Activated CD4-positive, alpha-beta T cell treated with anti-CD3 and anti-CD28 coated beads, Interleukin-2, amount 50 U/mL, for 24 hours (primary cell): ENCODE data around the gene CXCL1.

ENCODE experiments used
- DNase-seq, 2 donors: peaks; one replicate each; pipeline ENCODE4 v3.0.0-alpha.2; 2020; ENCODE audit warnings: low read depth in 1 of 2, low spot score in 1 of 2

Gene CXCL1

DNA sequence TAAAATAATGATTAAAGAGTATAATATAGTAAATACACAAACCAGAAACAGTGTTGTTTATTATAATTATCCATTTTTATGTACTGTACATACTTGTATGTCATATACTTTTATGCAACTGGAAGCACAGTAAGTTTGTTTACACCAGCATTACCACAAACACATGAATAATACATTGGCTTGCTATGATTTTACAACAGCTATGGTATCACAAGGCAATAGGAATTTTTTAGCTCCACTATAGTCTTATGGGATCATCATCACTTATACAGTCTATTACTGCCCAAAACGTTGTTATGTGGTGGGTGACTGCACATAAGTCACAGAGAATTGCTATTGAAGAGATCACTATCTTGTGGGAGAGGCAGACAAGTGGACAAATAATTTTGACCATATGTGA lies 17.9 kb upstream of the CXCL1 start:
- no peak for DNase-seq

DNA sequence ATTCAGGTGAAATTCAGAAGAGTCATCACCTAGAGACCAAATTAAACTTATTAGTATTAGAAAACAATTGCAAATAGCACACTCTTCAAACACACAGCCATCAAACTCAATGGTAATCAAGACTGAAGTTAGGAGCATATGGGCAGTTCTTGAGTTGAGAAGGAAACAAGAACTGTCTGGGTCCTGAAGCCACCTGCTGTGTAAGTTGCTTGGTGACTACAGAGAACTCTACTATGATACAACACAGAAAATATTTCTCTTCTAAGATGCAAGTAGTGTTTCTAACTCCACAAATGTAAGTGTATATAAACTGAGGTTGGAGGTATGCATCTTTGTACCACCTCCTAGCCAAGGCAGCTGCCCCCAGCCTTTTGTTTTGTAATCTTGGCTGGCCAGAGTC lies 16.4 kb upstream of the CXCL1 start:
- no peak for DNase-seq

GRCh38 chr4:73853246-73853704 lies 15.9 kb upstream of the CXCL1 start, which contains the start of gene PF4V1:
Gene PF4V1, plus strand, starts transcription at chr4:73853296. Its CDS starts 67 bp downstream, at chr4:73853363.
- DNase-seq = no peak

- no peak for DNase-seq
These were observed 15.3 kb upstream of the CXCL1 start for GRCh38 chr4:73853718-73854473.

DNA sequence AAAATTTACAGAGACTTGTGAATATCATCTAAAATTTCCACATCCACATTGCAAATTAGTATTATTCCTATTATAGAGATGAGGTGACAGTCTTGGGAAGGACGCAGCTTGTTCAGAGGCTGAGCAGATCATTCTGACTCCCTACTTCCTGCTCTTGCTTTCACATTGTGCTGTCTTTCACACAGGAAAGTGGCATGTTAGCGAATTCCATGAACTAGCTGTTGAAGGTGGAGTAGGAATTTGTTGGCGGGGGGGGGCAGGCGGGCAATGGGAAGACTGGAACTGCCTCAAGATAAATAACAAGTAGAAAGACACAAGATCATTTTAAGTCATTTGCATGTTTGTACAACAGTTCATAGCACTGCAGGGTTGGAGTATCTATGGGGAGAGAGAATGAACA lies 13.8 kb upstream of the CXCL1 start:
- no peak for DNase-seq

GRCh38 chr4:73856518-73856917 lies 12.7 kb upstream of the CXCL1 start:
- DNase-seq = no peak

DNA sequence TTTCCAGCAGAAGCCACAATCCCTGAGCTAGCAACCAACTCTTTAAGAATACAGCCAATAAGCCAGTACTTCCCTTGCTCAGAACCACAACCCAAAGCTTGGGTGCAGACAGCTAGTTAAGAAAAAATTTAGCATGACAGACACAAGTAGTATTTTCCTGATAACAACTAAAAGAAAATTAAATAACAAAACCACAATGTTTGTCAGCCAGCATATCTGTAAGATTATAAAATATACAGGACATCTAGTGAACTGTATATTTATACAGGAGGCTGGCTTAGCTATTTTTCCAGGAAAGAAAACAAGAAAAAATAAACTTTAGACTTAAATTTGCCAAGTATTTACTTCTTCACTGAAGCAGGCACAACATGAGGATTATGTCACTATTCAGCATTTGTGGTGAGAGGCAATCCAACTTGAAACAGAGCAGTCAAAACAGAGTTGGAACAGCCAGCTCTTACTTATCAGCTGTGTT lies 9.5 kb upstream of the CXCL1 start:
- DNase-seq = no peak

- no peak for DNase-seq
These were observed 9.0 kb upstream of the CXCL1 start for GRCh38 chr4:73860181-73860580.

GRCh38 chr4:73860917-73861316 lies 8.3 kb upstream of the CXCL1 start:
- DNase-seq = no peak

GRCh38 chr4:73862322-73862721 lies 6.9 kb upstream of the CXCL1 start:
- no peak for DNase-seq

GRCh38 chr4:73864365-73864764 lies 4.8 kb upstream of the CXCL1 start:
- DNase-seq = no peak

DNA sequence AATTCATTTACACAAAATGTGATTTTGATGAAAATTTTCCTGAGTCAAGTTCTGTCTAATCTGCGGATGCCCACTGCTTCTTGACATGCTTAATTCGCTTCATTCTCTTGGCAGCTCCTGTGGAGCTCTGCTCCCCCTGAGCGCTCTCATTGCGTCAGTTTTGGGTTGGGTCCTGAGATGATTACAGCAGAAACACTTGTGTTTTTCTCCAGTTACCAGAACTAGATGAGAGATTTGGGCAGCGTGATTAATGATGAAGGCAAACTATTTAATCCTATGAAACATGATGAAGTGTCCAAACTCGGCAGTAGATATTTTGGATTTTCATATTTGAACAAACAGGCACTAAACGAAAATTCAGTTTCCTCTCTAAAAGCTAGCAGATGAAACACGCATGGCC lies 4.2 kb upstream of the CXCL1 start:
- DNase-seq = no peak

DNA sequence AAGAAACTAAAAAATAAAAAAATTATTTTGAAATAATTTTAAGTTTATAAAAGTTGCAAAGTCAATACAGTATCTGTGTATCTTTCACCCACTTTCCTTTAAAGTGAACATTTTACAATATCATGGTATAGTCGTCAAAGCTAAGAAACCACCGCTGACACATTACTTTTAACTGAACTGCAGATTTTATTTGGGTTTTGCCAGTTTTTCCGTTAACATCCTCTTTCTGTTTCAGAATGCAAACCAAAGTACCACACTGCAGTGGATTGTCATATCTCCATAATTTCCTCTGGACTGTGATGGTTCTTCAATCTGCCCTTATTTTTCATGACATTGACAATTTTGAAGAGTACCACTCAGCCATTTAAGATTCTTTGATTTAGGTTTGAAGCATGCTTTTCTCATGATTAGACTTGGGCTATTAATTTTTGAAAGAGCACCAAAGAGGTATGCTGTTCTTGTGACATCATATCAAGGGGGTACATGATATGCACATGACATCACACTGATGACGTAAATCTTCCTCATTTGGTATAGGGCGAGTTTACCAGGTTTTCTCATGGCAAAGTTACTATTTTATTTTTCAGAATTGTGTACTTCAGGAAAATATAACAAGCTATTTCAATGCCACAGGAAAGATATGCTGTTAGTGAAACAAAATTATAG lies 3.6 kb upstream of the CXCL1 start:
- DNase-seq = no peak

DNA sequence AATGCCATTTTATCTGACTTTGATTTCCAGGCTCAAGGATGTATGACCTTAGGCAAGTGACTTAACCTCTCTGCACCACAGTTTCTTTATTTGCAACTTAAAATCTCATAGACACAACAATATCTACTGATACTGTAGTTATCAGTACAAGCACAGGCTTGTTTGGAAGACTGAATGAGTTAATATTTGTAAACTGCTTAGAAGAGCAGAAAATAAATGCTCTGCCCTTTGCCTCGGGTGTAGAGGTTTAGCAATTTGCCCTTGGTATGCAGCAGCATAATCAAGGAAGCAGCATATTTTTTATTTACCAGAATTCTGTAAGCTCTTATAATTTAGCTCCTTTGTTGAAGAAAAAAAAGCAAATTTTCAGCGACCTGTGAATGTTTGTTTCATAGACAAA lies 2.9 kb upstream of the CXCL1 start:
- DNase-seq = no peak

DNA sequence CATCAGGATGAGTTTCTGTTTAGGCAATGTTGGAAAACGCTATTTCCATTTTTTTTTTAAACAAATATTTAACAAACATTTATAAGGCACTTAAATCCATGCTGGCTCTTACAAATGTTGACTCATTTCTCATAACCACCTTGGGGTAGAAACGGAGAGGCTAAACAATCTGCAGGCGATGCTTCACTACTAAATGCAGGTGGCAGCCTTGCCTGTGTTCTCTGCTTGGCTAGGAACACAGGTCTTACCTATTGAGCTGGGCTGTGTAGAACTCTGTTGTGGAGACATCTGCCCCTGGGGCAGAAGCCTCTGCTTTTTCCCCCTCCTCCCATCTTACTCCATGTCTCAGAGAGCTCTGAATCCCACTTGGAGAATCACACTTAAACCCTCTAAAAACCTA lies 1.4 kb upstream of the CXCL1 start:
- DNase-seq = no peak

- no peak for DNase-seq
These were observed 725 bp upstream of the CXCL1 start for GRCh38 chr4:73868206-73869129.

DNA sequence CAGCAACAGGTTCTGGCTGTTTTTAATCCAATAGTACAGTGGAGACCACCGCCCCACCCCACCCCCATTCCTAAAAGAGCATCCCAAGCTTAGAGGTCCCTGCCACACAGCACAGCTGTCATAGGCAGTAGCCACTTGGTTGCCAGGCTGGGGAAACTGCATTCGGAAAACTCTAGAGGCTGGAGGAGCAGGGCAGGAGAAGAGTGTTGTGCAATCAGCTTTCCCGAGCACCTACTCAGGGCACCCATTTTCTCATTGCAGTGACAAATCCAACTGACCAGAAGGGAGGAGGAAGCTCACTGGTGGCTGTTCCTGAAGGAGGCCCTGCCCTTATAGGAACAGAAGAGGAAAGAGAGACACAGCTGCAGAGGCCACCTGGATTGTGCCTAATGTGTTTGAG lies 1.1 kb downstream of the CXCL1 start:
- no peak for DNase-seq

DNA sequence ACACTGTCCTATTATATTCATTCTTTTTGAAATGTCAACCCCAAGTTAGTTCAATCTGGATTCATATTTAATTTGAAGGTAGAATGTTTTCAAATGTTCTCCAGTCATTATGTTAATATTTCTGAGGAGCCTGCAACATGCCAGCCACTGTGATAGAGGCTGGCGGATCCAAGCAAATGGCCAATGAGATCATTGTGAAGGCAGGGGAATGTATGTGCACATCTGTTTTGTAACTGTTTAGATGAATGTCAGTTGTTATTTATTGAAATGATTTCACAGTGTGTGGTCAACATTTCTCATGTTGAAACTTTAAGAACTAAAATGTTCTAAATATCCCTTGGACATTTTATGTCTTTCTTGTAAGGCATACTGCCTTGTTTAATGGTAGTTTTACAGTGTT lies 1.6 kb downstream of the CXCL1 start:
- DNase-seq = no peak

GRCh38 chr4:73871511-73872310 lies 2.5 kb downstream of the CXCL1 start:
- DNase-seq = no peak

GRCh38 chr4:73872316-73873108 lies 3.3 kb downstream of the CXCL1 start:
- DNase-seq = no peak
